WTC11 (cell line): ENCODE measurements around the gene GPN2. TPM values are rescaled to one million over a fixed set of nuclear protein-coding genes. Genes with fewer than 3 reads are reported as not detected.

Source experiments
- ATAC-seq: fragments of 200-7000 bp; cut with Tn5 transposase; 2 replicates; pipeline ENCODE4 v1.10.0; 2021; ENCODE audit warnings: mild to moderate bottlenecking, moderate library complexity
- CTCF ChIA-PET: fragments of 300-600 bp; sonication (Branson Sonifier 250); formaldehyde crosslinking; loops from one replicate; lab custom pipeline; 2021; ENCODE audit warnings: antibody characterized with exemption; lab: Charles Lee
- POLR2A ChIA-PET: fragments of 350-600 bp; sonication (Branson Sonifier 250); formaldehyde crosslinking; loops from one replicate; lab custom pipeline; 2021; ENCODE audit warnings: antibody characterized with exemption; lab: Charles Lee
- DNase-seq: peaks from one replicate; pipeline ENCODE4 v3.0.0; 2021; ENCODE audit warnings: low spot score
- H3K27ac Mint-ChIP-seq: 2 replicates; pipeline ENCODE4 v1.8.0; 2021; ENCODE audit warnings: mixed read lengths
- H3K27me3 Mint-ChIP-seq: 2 replicates; pipeline ENCODE4 v1.8.0; 2021; ENCODE audit warnings: low read depth, mild to moderate bottlenecking, moderate library complexity, mixed read lengths
- H3K36me3 Mint-ChIP-seq: 2 replicates; pipeline ENCODE4 v1.8.0; 2021; ENCODE audit warnings: mixed read lengths
- H3K4me1 Mint-ChIP-seq: 2 replicates; pipeline ENCODE4 v1.8.0; 2022; ENCODE audit warnings: mixed read lengths
- H3K4me3 Mint-ChIP-seq: 2 replicates; pipeline ENCODE4 v1.8.0; 2021; ENCODE audit warnings: mild to moderate bottlenecking, moderate library complexity, mixed read lengths
- H3K9me3 Mint-ChIP-seq: 2 replicates; pipeline ENCODE4 v1.8.0; 2021; ENCODE audit warnings: mixed read lengths
- ARID4B ChIP-seq: sonication (generic); formaldehyde crosslinking; IDR thresholded peaks from 2 replicates; pipeline ENCODE4 v1.8.0; 2023; ENCODE audit warnings: missing genetic modification reagents, mild to moderate bottlenecking, borderline replicate concordance
- CREM ChIP-seq: sonication (generic); formaldehyde crosslinking; IDR thresholded peaks from 2 replicates; pipeline ENCODE4 v1.8.1; 2022; ENCODE audit warnings: mild to moderate bottlenecking, missing genetic modification reagents, moderate library complexity
- E2F4 ChIP-seq: sonication (generic); formaldehyde crosslinking; IDR thresholded peaks from 2 replicates; pipeline ENCODE4 v1.8.1; 2022; ENCODE audit warnings: low read depth, mild to moderate bottlenecking, moderate library complexity, missing genetic modification reagents, borderline replicate concordance
- E2F5 ChIP-seq: sonication (generic); formaldehyde crosslinking; IDR thresholded peaks from 2 replicates; pipeline ENCODE4 v1.8.1; 2022; ENCODE audit warnings: mild to moderate bottlenecking, moderate library complexity, missing genetic modification reagents
- FOXJ3 ChIP-seq: sonication (generic); formaldehyde crosslinking; IDR thresholded peaks from 2 replicates; pipeline ENCODE4 v1.9.0; 2021; ENCODE audit warnings: missing genetic modification reagents, mild to moderate bottlenecking, borderline replicate concordance
- FOXP1 ChIP-seq: sonication (generic); formaldehyde crosslinking; IDR thresholded peaks from 2 replicates; pipeline ENCODE4 v1.8.0; 2022; ENCODE audit warnings: missing genetic modification reagents, mild to moderate bottlenecking, moderate library complexity, borderline replicate concordance
- FOXP4 ChIP-seq: sonication (generic); formaldehyde crosslinking; IDR thresholded peaks from 2 replicates; pipeline ENCODE4 v1.8.0; 2022; ENCODE audit warnings: mild to moderate bottlenecking, missing genetic modification reagents
- GTF2I ChIP-seq: fragments of 250-450 bp; sonication (Bioruptor Pico); conservative IDR thresholded peaks from 2 replicates; pipeline ENCODE4 v1.4.0; 2021; ENCODE audit warnings: mild to moderate bottlenecking
- IRF2 ChIP-seq: sonication (generic); formaldehyde crosslinking; IDR thresholded peaks from 2 replicates; pipeline ENCODE4 v1.8.0; 2022; ENCODE audit warnings: low read depth, missing genetic modification reagents, borderline replicate concordance
- JAZF1 ChIP-seq: fragments of 250-450 bp; sonication (Bioruptor Pico); IDR thresholded peaks from 2 replicates; pipeline ENCODE4 v1.9.0; 2021; ENCODE audit warnings: moderate library complexity, mild to moderate bottlenecking, inconsistent platforms
- MAX ChIP-seq: sonication (generic); formaldehyde crosslinking; IDR thresholded peaks from 2 replicates; pipeline ENCODE4 v1.8.0; 2022; ENCODE audit warnings: mild to moderate bottlenecking, missing genetic modification reagents
- MXD4 ChIP-seq: fragments of 250-450 bp; sonication (Bioruptor Pico); IDR thresholded peaks from 2 replicates; pipeline ENCODE4 v1.8.0; 2021; ENCODE audit warnings: mild to moderate bottlenecking, moderate library complexity, borderline replicate concordance
- NFE2L1 ChIP-seq: sonication (generic); formaldehyde crosslinking; IDR thresholded peaks from 2 replicates; pipeline ENCODE4 v1.8.1; 2023; ENCODE audit warnings: missing genetic modification reagents
- PRDM15 ChIP-seq: sonication (generic); formaldehyde crosslinking; IDR thresholded peaks from 2 replicates; pipeline ENCODE4 v1.8.0; 2022; ENCODE audit warnings: missing genetic modification reagents
- RELA ChIP-seq: sonication (generic); formaldehyde crosslinking; IDR thresholded peaks from 2 replicates; pipeline ENCODE4 v1.8.1; 2022; ENCODE audit warnings: missing genetic modification reagents, mild to moderate bottlenecking, borderline replicate concordance
- SMAD3 ChIP-seq: sonication (generic); formaldehyde crosslinking; IDR thresholded peaks from 2 replicates; pipeline ENCODE4 v1.8.0; 2022; ENCODE audit warnings: missing genetic modification reagents, mild to moderate bottlenecking, borderline replicate concordance
- SP1 ChIP-seq: sonication (generic); formaldehyde crosslinking; conservative IDR thresholded peaks from 2 replicates; pipeline ENCODE4 v1.8.1; 2022; ENCODE audit warnings: missing genetic modification reagents
- TCF7 ChIP-seq: sonication (generic); formaldehyde crosslinking; IDR thresholded peaks from 2 replicates; pipeline ENCODE4 v1.8.0; 2022; ENCODE audit warnings: mild to moderate bottlenecking, low read depth, missing genetic modification reagents, moderate library complexity
- USF1 ChIP-seq: sonication (generic); formaldehyde crosslinking; IDR thresholded peaks from 2 replicates; pipeline ENCODE4 v1.8.0; 2022; ENCODE audit warnings: mild to moderate bottlenecking, missing genetic modification reagents
- ZNF671 ChIP-seq: fragments of 250-450 bp; sonication (Bioruptor Pico); IDR thresholded peaks from 2 replicates; pipeline ENCODE4 v1.8.0; 2021; ENCODE audit warnings: mild to moderate bottlenecking
- total RNA-seq: library from RNA; stranded (reverse); gene quantifications from 3 replicates; pipeline ENCODE4 v1.2.3, GENCODE V29; 2021

GPN2 gene
- total RNA-seq, 1 experiment from 2014 or later, result 38.5 TPM

GRCh38 chr1:26900001-26900814 lies 10.1 kb upstream of the GPN2 start, which contains the start of gene GPATCH3 (continued):
- peak; percentile 83; the same call in 1 of the 2 replicates for TF ChIP-seq ARID4B
- peak; percentile 53 for TF ChIP-seq SP1 (CRISPR knock-in tag)
- no peak for TF ChIP-seq GTF2I (CRISPR knock-in tag)
- TF ChIP-seq CREM (CRISPR knock-in tag), result peak; percentile 56; the same call in 1 of the 2 replicates
- no peak for TF ChIP-seq E2F5
- no peak for TF ChIP-seq MXD4
- peak; percentile 99 for TF ChIP-seq USF1 (CRISPR knock-in tag)
- peak; percentile 49; the same call in 1 of the 2 replicates for TF ChIP-seq FOXP1 (CRISPR knock-in tag)
- TF ChIP-seq IRF2 (CRISPR knock-in tag), result no peak
- peak; percentile 75 for TF ChIP-seq NFE2L1 (CRISPR knock-in tag)
- TF ChIP-seq, all 79 proteins: peak for 14

- Mint-ChIP-seq H3K36me3 (peaks cover 28% of the 10 kb centered on the region), H3K27me3 (no peaks in the 10 kb centered on the region), H3K9me3 (no peaks in the 10 kb centered on the region), H3K4me3 (no peak overlapping the region), H3K4me1 (peaks cover 11% of the 10 kb centered on the region), H3K27ac (no peak overlapping the region)
- ChIA-PET CTCF (no interaction called here), POLR2A (no interaction called here)
- DNase-seq (no peak), ATAC-seq (no peak)
- TF ChIP-seq FOXP4 (CRISPR knock-in tag) (no peak), E2F4 (CRISPR knock-in tag) (no peak), MAX (CRISPR knock-in tag) (no peak), FOXJ3 (no peak), JAZF1 (CRISPR knock-in tag) (no peak), ZNF671 (CRISPR knock-in tag) (no peak), SMAD3 (no peak), PRDM15 (CRISPR knock-in tag) (no peak), NFE2L1 (CRISPR knock-in tag) (no peak), TCF7 (CRISPR knock-in tag) (no peak), RELA (CRISPR knock-in tag) (no peak)
Observed at GRCh38 chr1:26897351-26897750, 7.3 kb upstream of the GPN2 start.
